Measurements from ENCODE around the gene MZT2A. TPM values are rescaled to one million over a fixed set of nuclear protein-coding genes. Genes with fewer than 3 reads are reported as not detected.
A peak's percentile ranks its signal among the peaks of the same experiment; 100 is the strongest.
"Not testable (repeated sequence)": the region's sequence is repeated elsewhere in the genome, so short reads cannot be mapped to it uniquely, and the experiment has no call there.

The MZT2A gene
- total RNA-seq, 2 experiments from 2014 or later = 305 to 443 TPM

GRCh38 chr2:131451265-131451949 is 40.8 kb downstream of the MZT2A start:
- H3K36me3 ChIP-seq (ENCODE audit: insufficient read depth, low read length); BruUV-seq (replicated peaks); H3K9me2 ChIP-seq (ENCODE audit: insufficient read depth, low read length); H3K79me2 ChIP-seq (ENCODE audit: insufficient read depth, low read depth, low read length); H3K4me3 ChIP-seq (ENCODE audit: low read depth, low read length, poor library complexity, severe bottlenecking); POLR2A ChIA-PET; intact Hi-C loops (cut with micrococcal nuclease; ENCODE audit: unreplicated experiment); H3K27ac ChIP-seq (ENCODE audit: low read depth, low read length, poor library complexity, severe bottlenecking); H3K4me2 ChIP-seq (ENCODE audit: low read length); H3K9me3 ChIP-seq (ENCODE audit: low read length); DNase-seq (ENCODE audit: low spot score); H4K20me1 ChIP-seq (ENCODE audit: insufficient read depth, low read length); CTCF ChIA-PET (ENCODE audit: unreplicated experiment); H3K4me1 ChIP-seq (ENCODE audit: insufficient read depth, low read length, poor library complexity, severe bottlenecking): not testable (repeated sequence)
- 0 out of 2 replicates have a peak overlapping the region, but pooled peaks have one; percentile 25 for H2AFZ ChIP-seq (ENCODE audit: low read length)

GRCh38 chr2:131447981-131448380 is 44.2 kb downstream of the MZT2A start:
- H3K9me3 ChIP-seq (ENCODE audit: low read length); DNase-seq (ENCODE audit: low spot score); H2AFZ ChIP-seq (ENCODE audit: low read length); H3K4me2 ChIP-seq (ENCODE audit: low read length); BruUV-seq (replicated peaks); intact Hi-C loops (cut with micrococcal nuclease; ENCODE audit: unreplicated experiment); POLR2A ChIA-PET; H3K4me1 ChIP-seq (ENCODE audit: insufficient read depth, low read length, poor library complexity, severe bottlenecking); H3K4me3 ChIP-seq (ENCODE audit: low read depth, low read length, poor library complexity, severe bottlenecking); H3K36me3 ChIP-seq (ENCODE audit: insufficient read depth, low read length); H4K20me1 ChIP-seq (ENCODE audit: insufficient read depth, low read length); CTCF ChIA-PET (ENCODE audit: unreplicated experiment); H3K79me2 ChIP-seq (ENCODE audit: insufficient read depth, low read depth, low read length); H3K27ac ChIP-seq (ENCODE audit: low read depth, low read length, poor library complexity, severe bottlenecking); H3K9me2 ChIP-seq (ENCODE audit: insufficient read depth, low read length): not testable (repeated sequence)

GRCh38 chr2:131445896-131446295 is 46.3 kb downstream of the MZT2A start:
- H3K4me3 ChIP-seq (ENCODE audit: low read depth, low read length, poor library complexity, severe bottlenecking) = no peak overlapping the region
- no peaks in the 10 kb centered on the region for H3K9me2 ChIP-seq (ENCODE audit: insufficient read depth, low read length)
- no peaks in the 10 kb centered on the region for H3K36me3 ChIP-seq (ENCODE audit: insufficient read depth, low read length)
- no peaks in the 10 kb centered on the region for H4K20me1 ChIP-seq (ENCODE audit: insufficient read depth, low read length)
- ChIA-PET POLR2A (no interaction called here), CTCF (ENCODE audit: unreplicated experiment) (no interaction called here)
- TF ChIP-seq EZH2phosphoT487 (IDR thresholded peaks at IDR 0.05; ENCODE audit: borderline replicate concordance, low read depth, low read length) (no peak), CTCF (conservative IDR thresholded peaks at IDR 0.05; ENCODE audit: low read length) (no peak)
- H3K4me2 ChIP-seq (ENCODE audit: low read length) = no peak overlapping the region
- intact Hi-C loops (cut with micrococcal nuclease; ENCODE audit: unreplicated experiment) = no loop called here
- no peaks in the 10 kb centered on the region for H3K4me1 ChIP-seq (ENCODE audit: insufficient read depth, low read length, poor library complexity, severe bottlenecking)
- H2AFZ ChIP-seq (ENCODE audit: low read length) = no peak overlapping the region
- H3K79me2 ChIP-seq (ENCODE audit: insufficient read depth, low read depth, low read length) = no peaks in the 10 kb centered on the region
- BruUV-seq (replicated peaks) = no TSS peak
- H3K27ac ChIP-seq (ENCODE audit: low read depth, low read length, poor library complexity, severe bottlenecking) = no peak overlapping the region
- DNase-seq (ENCODE audit: low spot score) = no peak
- no peaks in the 10 kb centered on the region for H3K9me3 ChIP-seq (ENCODE audit: low read length)

GRCh38 chr2:131445515-131445797 is 46.7 kb downstream of the MZT2A start:
- H2AFZ ChIP-seq (ENCODE audit: low read length); CTCF ChIA-PET (ENCODE audit: unreplicated experiment); H3K4me2 ChIP-seq (ENCODE audit: low read length); BruUV-seq (replicated peaks); intact Hi-C loops (cut with micrococcal nuclease; ENCODE audit: unreplicated experiment); H3K9me3 ChIP-seq (ENCODE audit: low read length); H3K36me3 ChIP-seq (ENCODE audit: insufficient read depth, low read length); H3K27ac ChIP-seq (ENCODE audit: low read depth, low read length, poor library complexity, severe bottlenecking); POLR2A ChIA-PET; H3K9me2 ChIP-seq (ENCODE audit: insufficient read depth, low read length); H3K79me2 ChIP-seq (ENCODE audit: insufficient read depth, low read depth, low read length); H4K20me1 ChIP-seq (ENCODE audit: insufficient read depth, low read length); DNase-seq (ENCODE audit: low spot score); H3K4me3 ChIP-seq (ENCODE audit: low read depth, low read length, poor library complexity, severe bottlenecking); H3K4me1 ChIP-seq (ENCODE audit: insufficient read depth, low read length, poor library complexity, severe bottlenecking): not testable (repeated sequence)

- H3K9me2 ChIP-seq (ENCODE audit: insufficient read depth, low read length); H3K27ac ChIP-seq (ENCODE audit: low read depth, low read length, poor library complexity, severe bottlenecking); H3K4me2 ChIP-seq (ENCODE audit: low read length); H3K9me3 ChIP-seq (ENCODE audit: low read length); H2AFZ ChIP-seq (ENCODE audit: low read length); DNase-seq (ENCODE audit: low spot score); H3K4me3 ChIP-seq (ENCODE audit: low read depth, low read length, poor library complexity, severe bottlenecking); H4K20me1 ChIP-seq (ENCODE audit: insufficient read depth, low read length); H3K36me3 ChIP-seq (ENCODE audit: insufficient read depth, low read length); POLR2A ChIA-PET; CTCF ChIA-PET (ENCODE audit: unreplicated experiment); intact Hi-C loops (cut with micrococcal nuclease; ENCODE audit: unreplicated experiment); BruUV-seq (replicated peaks); H3K79me2 ChIP-seq (ENCODE audit: insufficient read depth, low read depth, low read length); H3K4me1 ChIP-seq (ENCODE audit: insufficient read depth, low read length, poor library complexity, severe bottlenecking): not testable (repeated sequence)
Measured at GRCh38 chr2:131444736-131445514, 47.3 kb downstream of the MZT2A start.

Measured in OCI-LY7 (cell line).